IMR-90 (cell line): ENCODE measurements around the gene ACP1.

Experiments
- CTCF ChIP-seq: conservative IDR thresholded peaks from 2 replicates; pipeline ENCODE4 v1.5.1; 2012; ENCODE audit warnings: mild to moderate bottlenecking, low read depth, low read length, improper control_type of control experiment
- FOS ChIP-seq: fragments of 150-350 bp; IDR thresholded peaks from 2 replicates; pipeline ENCODE4 v1.6.1; 2016; ENCODE audit warnings: low read depth, low read length
- MAZ ChIP-seq: IDR thresholded peaks from 2 replicates; pipeline ENCODE4 v1.6.1; 2012; ENCODE audit warnings: low read depth, mild to moderate bottlenecking, low read length, improper control_type of control experiment, moderate library complexity, borderline replicate concordance
- RAD21 ChIP-seq: IDR thresholded peaks from 2 replicates; pipeline ENCODE4 v1.6.1; 2012; ENCODE audit warnings: low read length, improper control_type of control experiment
- RFX5 ChIP-seq: IDR thresholded peaks from 2 replicates; pipeline ENCODE4 v1.8.0; 2012; ENCODE audit warnings: low read depth, mild to moderate bottlenecking, low read length, moderate library complexity

GRCh38 chr2:274503-274902, 9.8 kb downstream of the ACP1 start:
- TF ChIP-seq CTCF (no peak), FOS (no peak), RFX5 (no peak), RAD21 (no peak), MAZ (no peak)
